Keratinocyte (primary cell): ENCODE results near the gene SLC25A23. TPM values are rescaled to one million over a fixed set of nuclear protein-coding genes. Genes with fewer than 3 reads are reported as not detected.

Source experiments
- DNase-seq: peaks from one replicate; pipeline ENCODE4 v3.0.0-alpha.2; 2011; ENCODE audit warnings: low read depth, missing footprints, low spot score
- FAIRE-seq: peaks from 2 replicates; lab custom pipeline; 2011; peaks lifted over from hg19 to GRCh38; lab: Jason Lieb, UNC
- H2AFZ ChIP-seq: 2 replicates; pipeline ENCODE4 v1.6.0; 2012; ENCODE audit warnings: low read length, control low read depth, inconsistent platforms; ENCODE audit not compliant: control insufficient read depth
- H3K27ac ChIP-seq: 2 replicates; pipeline ENCODE4 v1.5.1; 2011; ENCODE audit warnings: low read length; ENCODE audit not compliant: control insufficient read depth, insufficient read depth
- H3K27me3 ChIP-seq: 3 replicates; pipeline ENCODE4 v1.6.0; 2011; ENCODE audit warnings: low read length; ENCODE audit not compliant: control insufficient read depth, insufficient read depth; ENCODE audit errors: extremely low read depth
- H3K36me3 ChIP-seq, 2 experiments: 2 replicates in 1 of 2; 3 replicates in 1 of 2; pipeline ENCODE4 v1.5.1; 2011; ENCODE audit warnings: low read length in 2 of 2, mild to moderate bottlenecking in 1 of 2; ENCODE audit not compliant: control insufficient read depth in 2 of 2, insufficient read depth in 2 of 2; ENCODE audit errors: extremely low read depth in 1 of 2
- H3K4me1 ChIP-seq: 3 replicates; pipeline ENCODE4 v1.5.1; 2011; ENCODE audit warnings: low read length; ENCODE audit not compliant: control insufficient read depth, insufficient read depth; ENCODE audit errors: extremely low read depth
- H3K4me2 ChIP-seq: 3 replicates; pipeline ENCODE4 v1.6.0; 2011; ENCODE audit warnings: low read depth, low read length; ENCODE audit not compliant: control insufficient read depth, insufficient read depth; ENCODE audit errors: extremely low read depth
- H3K4me3 ChIP-seq, 3 experiments: fragments of 200-600 bp in 1 of 3; sonication (generic) in 1 of 3; 2 replicates in 2 of 3; 3 replicates in 1 of 3; pipeline ENCODE4 v1.5.1; 2011 to 2016; ENCODE audit warnings: low read length in 3 of 3, mild to moderate bottlenecking in 3 of 3, control low read depth in 2 of 3, inconsistent platforms in 1 of 3, low read depth in 1 of 3, mixed read lengths in 1 of 3, mixed run types in 1 of 3, moderate library complexity in 1 of 3; ENCODE audit not compliant: control insufficient read depth in 2 of 3, insufficient read depth in 2 of 3; ENCODE audit errors: extremely low read depth in 1 of 3
- H3K79me2 ChIP-seq: 2 replicates; pipeline ENCODE4 v1.6.0; 2012; ENCODE audit warnings: low read length; ENCODE audit not compliant: control insufficient read depth, insufficient read depth
- H3K9ac ChIP-seq: 3 replicates; pipeline ENCODE4 v1.6.0; 2011; ENCODE audit warnings: low read length; ENCODE audit not compliant: control insufficient read depth, insufficient read depth; ENCODE audit errors: extremely low read depth
- H3K9me1 ChIP-seq: 3 replicates; pipeline ENCODE4 v1.6.0; 2011; ENCODE audit warnings: low read length; ENCODE audit not compliant: control insufficient read depth, insufficient read depth; ENCODE audit errors: extremely low read depth
- H3K9me3 ChIP-seq: 2 replicates; pipeline ENCODE4 v1.5.1; 2012; ENCODE audit warnings: low read depth, low read length; ENCODE audit not compliant: control insufficient read depth
- H4K20me1 ChIP-seq: 3 replicates; pipeline ENCODE4 v1.6.0; 2011; ENCODE audit warnings: low read length; ENCODE audit not compliant: control insufficient read depth, insufficient read depth; ENCODE audit errors: extremely low read depth
- CTCF ChIP-seq, 3 experiments: IDR thresholded peaks in 1 of 3; conservative IDR thresholded peaks in 1 of 3; optimal IDR thresholded peaks in 1 of 3; 2 replicates in 2 of 3; 3 replicates in 1 of 3; pipeline versions ENCODE3 to v1.5.1; 2011; ENCODE audit warnings: low read length in 3 of 3, mild to moderate bottlenecking in 3 of 3, moderate library complexity in 2 of 3, control low read depth in 1 of 3, inconsistent platforms in 1 of 3; ENCODE audit not compliant: insufficient read depth in 2 of 3; ENCODE audit errors: extremely low read depth in 1 of 3
- EZH2 ChIP-seq: IDR thresholded peaks from one replicate; pipeline ENCODE4 v1.6.1; 2012; ENCODE audit warnings: inconsistent platforms, mild to moderate bottlenecking, low read length, moderate library complexity
- dilution Hi-C: fragments of 300-500 bp; cut with MboI; formaldehyde crosslinking; loops from one replicate; pipeline ENCODE4 v1.7.0; 2020; ENCODE audit warnings: low sequenced_read_pairs; ENCODE audit not compliant: extremely low pct_ligation_motif_present
- polyA plus RNA-seq, 5 experiments: library from polyadenylated mRNA; depleted of rRNA in 3 of 5; stranded (reverse) in 3 of 5; stranded (forward) in 1 of 5; unstranded in 1 of 5; fragments of >200 nt; gene quantifications; 1 replicate in 1 of 5; 2 replicates in 3 of 5; 3 replicates in 1 of 5; pipeline versions ENCODE4 v1.2.1 to v1.2.3, GENCODE V29; 2011 to 2012; ENCODE audit warnings: missing spikeins in 2 of 5, low read depth in 1 of 5, low replicate concordance in 1 of 5

The SLC25A23 gene
- polyA plus RNA-seq, 1 donor (not counting 4 experiments of a cell fraction or from before 2014, with no cell fraction given) = 6.4 TPM

GRCh38 chr19:6414793-6415590, 44.6 kb downstream of the SLC25A23 start:
- H3K36me3 ChIP-seq = peaks cover 36 to 45% of the 10 kb centered on the region in 2 experiments
- no peaks in the 10 kb centered on the region for H3K27me3 ChIP-seq
- no peak overlapping the region for H2AFZ ChIP-seq
- DNase-seq (no peak), FAIRE-seq (no peak)
- no peak overlapping the region for H3K27ac ChIP-seq
- H3K9ac ChIP-seq = no peak overlapping the region
- H3K79me2 ChIP-seq = peaks cover 19% of the 10 kb centered on the region
- no peak overlapping the region for H3K4me3 ChIP-seq
- H3K9me3 ChIP-seq = no peaks in the 10 kb centered on the region
- TF ChIP-seq EZH2 (no peak), CTCF (optimal IDR thresholded peaks at IDR 0.05 in 1 of 3, IDR thresholded peaks at IDR 0.05 in 1 of 3, conservative IDR thresholded peaks at IDR 0.05 in 1 of 3; ENCODE audit: extremely low read depth in 1 of 3, insufficient read depth in 2 of 3, low read length in 3 of 3) (no peak)
- H4K20me1 ChIP-seq = no peaks in the 10 kb centered on the region
- H3K9me1 ChIP-seq = no peaks in the 10 kb centered on the region
- dilution Hi-C loops = no loop called here
- H3K4me2 ChIP-seq = no peak overlapping the region
- no peaks in the 10 kb centered on the region for H3K4me1 ChIP-seq

- no peak overlapping the region for H2AFZ ChIP-seq
- no peak overlapping the region for H3K27ac ChIP-seq
- no peak overlapping the region for H3K4me3 ChIP-seq
- H3K27me3 ChIP-seq = no peaks in the 10 kb centered on the region
- no peak for FAIRE-seq
- no peak overlapping the region for H3K9ac ChIP-seq
- no peak overlapping the region for H3K4me2 ChIP-seq
- TF ChIP-seq CTCF (optimal IDR thresholded peaks at IDR 0.05 in 1 of 3, IDR thresholded peaks at IDR 0.05 in 1 of 3, conservative IDR thresholded peaks at IDR 0.05 in 1 of 3; ENCODE audit: extremely low read depth in 1 of 3, insufficient read depth in 2 of 3, low read length in 3 of 3) = no peak
- no peak for TF ChIP-seq EZH2
- H3K4me1 ChIP-seq = no peaks in the 10 kb centered on the region
- no peaks in the 10 kb centered on the region for H3K9me3 ChIP-seq
- H3K79me2 ChIP-seq = peaks cover 9% of the 10 kb centered on the region
- dilution Hi-C loops = no loop called here
- no peaks in the 10 kb centered on the region for H4K20me1 ChIP-seq
- H3K36me3 ChIP-seq = peaks cover 29 to 35% of the 10 kb centered on the region in 2 experiments
- no peak for DNase-seq
- no peaks in the 10 kb centered on the region for H3K9me1 ChIP-seq
Measured at GRCh38 chr19:6413721-6414643, 45.6 kb downstream of the SLC25A23 start.
